GM21526 (cell line): ENCODE data around the gene MGARP.
A peak's percentile ranks its signal among the peaks of the same experiment; 100 is the strongest.
"Not testable (repeated sequence)": the region's sequence is repeated elsewhere in the genome, so short reads cannot be mapped to it uniquely, and the experiment has no call there.

ENCODE experiments used
- ATAC-seq: cut with Tn5 transposase; IDR thresholded peaks from one replicate; pipeline ENCODE4 v1.9.1; 2021; ENCODE audit warnings: moderate library complexity; ENCODE audit not compliant: unreplicated experiment, low FRiP score

The MGARP gene

DNA sequence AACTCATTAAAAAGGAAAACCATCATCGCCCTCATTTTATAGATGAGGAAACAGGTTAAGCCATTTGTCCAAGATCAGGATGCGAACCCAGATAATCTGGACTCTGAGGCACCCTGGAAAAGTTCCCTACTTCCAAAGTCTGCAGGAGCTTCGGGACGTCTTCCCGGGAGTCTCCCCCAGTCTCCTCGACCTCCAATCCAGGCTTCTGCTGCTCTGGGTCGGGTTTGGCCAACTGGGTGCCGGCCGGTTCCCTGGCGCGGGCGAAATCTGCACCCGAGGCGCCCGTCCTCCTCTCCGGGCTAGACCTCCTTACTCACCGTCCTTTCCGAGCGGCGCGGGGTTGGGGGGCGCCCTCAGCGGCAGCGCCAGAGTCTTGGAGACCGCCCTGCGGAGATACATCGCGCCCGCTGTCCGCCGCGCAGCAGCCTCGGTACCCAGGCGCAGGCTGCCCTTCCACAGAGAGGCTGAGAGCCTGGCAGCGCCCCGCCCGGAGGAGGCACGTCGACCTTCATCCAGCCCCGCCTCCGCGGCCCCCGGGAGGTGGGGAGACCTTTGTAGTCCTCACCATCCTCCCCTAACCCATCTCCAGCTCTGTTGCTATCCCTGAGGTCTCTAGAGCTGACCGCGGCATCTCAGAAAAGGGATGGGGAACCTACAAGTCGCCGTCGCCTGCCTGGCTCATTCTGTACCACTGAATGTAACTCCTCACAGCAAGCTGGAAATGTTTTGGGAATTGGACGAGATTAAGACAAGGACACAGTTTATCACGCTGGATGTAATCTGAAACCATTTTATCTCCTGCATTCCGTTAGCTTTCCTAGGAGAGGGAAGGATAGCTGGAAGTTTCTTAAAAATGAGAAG is at the start of gene MGARP:
Gene MGARP (minus strand): TSS at position 466 of the 861 bp plus-strand sequence. CDS start 67 bp downstream, at position 399.
- ATAC-seq = no peak

DNA sequence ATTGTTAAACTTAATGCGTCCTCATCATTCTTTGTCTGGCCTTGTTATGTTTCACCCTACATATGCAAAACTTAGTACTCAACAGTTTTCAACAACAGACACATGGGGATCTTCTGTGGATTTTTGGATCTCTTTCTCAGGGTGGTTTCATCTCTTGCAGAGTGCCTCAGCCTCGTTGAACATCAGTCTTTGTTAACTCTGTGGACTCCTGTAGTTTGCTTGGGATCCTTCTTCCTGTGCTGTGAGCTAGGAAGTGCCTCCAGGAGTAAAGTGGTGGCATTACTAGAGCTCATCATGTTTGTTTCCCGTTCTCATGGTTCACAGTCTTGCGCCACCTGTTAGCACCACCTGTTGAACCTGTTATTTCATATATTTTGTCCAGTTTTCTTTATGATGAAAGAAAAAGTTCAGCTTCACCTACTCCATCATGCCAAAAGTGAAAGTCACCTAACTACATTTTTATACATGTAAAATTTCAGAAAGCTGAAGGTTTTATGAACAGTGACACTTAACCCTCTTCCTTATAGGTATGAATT is 49.7 kb upstream of the MGARP start:
- ATAC-seq = no peak

DNA sequence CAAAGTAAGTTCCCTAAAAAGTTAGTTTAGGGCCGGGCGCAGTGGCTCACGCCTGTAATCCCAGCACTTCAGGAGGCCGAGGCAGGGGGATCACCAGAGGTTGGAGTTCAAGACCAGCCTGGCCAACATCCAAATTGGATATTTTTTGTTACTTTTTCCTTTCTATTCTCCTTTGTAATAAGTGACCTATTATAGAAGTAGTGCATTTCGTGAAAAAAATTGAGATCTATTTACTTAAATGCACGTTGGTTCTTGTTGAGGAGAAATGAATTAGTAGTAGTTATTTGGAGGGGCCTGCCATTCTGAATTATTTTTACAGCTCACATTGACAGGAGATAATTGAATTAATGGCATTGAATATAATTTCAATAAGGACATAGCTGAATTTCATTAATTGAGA is 44.6 kb upstream of the MGARP start:
- ATAC-seq = no peak

DNA sequence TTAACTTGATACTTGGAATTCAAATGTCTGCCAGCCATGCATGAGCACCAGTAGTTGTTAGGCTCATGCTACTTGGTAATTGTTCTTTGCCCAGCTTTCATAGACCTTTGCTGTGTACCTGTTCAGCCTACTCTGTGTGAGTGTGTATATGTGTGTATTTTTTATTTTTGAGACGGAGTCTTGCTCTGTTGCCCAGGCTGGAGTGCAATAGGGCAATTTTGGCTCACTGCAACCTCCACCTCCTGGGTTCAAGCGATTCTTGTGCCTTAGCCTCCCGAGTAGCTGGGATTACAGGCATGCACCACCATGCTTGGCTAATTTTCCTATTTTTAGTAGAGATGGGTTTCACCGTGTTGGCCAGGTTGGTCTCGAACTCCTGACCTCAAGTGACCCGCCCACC is 42.5 kb upstream of the MGARP start:
- not testable (repeated sequence) for ATAC-seq

DNA sequence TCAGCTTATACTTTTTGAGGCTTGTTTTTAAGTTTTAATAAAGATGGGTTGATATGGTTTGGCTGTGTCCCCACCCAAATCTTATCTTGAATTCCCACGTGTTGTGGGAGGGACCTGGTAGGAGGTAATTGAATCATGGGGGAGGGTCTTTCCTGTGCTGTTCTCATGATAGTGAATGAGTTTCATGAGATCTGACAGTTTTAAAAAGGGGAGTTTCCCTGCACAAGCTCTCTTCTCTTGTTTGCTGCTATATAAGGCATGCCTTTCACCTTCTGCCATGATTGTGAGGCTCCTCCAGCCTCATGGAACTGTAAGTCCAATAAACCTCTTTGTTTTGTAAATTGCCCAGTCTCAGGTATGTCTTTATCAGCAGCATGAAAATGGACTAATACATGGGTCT is 42.0 kb upstream of the MGARP start:
- ATAC-seq = not testable (repeated sequence)

DNA sequence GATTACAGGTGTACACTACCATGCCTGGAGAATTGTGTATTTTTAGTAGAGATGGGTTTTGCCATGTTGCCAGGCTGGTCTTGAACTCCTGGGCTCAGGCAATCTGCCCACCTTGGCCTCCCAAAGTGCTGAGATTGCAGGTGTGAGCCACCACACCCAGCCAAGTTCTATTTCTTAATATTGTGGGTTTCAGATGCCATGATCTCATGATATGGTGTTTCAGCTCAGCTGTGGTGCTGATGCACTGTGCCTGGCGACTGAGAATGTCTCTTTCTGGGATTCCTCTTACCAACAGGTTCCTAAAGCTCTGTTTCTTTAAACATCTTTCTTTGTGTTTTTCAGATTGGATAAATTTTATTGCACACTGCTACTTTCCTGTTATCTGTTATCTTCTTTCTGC is 39.5 kb upstream of the MGARP start:
- no peak for ATAC-seq

DNA sequence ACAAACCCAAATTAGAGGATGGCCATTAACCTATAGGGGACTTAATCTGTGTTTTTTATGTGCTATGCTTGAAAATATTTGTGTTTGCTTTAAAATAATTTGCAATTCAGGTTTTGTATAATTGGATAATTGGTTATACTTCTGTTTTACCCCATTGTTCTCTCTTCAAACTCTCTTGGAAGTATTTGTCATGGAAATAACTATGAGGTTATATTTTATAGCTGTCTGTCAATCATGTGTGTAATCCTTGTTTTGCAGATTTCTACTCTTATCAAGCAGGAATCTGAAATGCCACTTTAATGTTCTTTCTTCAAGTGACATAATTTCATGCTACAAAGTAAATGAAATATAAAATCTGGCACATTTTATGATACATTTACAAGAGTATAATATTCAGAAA is 37.6 kb upstream of the MGARP start:
- ATAC-seq = no peak

DNA sequence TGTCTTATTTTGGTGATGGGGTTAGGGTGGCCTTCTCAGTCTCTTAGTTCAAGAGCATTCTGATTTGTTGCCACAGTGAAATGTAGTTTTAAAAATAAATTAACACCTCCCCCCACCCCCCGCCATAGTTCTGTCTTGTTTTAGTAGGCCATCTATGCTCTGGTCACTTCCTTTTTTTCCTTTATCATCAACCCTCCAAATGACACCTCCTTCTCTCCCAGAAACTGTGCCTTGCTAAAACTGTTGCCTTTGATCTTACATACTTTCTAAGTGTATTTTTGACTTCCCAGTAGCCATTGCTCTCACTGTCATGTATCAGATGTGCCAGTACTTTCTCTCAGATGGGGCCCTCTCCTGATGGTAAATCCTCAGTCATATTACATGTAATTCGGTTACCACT is 36.7 kb upstream of the MGARP start:
- no peak for ATAC-seq

DNA sequence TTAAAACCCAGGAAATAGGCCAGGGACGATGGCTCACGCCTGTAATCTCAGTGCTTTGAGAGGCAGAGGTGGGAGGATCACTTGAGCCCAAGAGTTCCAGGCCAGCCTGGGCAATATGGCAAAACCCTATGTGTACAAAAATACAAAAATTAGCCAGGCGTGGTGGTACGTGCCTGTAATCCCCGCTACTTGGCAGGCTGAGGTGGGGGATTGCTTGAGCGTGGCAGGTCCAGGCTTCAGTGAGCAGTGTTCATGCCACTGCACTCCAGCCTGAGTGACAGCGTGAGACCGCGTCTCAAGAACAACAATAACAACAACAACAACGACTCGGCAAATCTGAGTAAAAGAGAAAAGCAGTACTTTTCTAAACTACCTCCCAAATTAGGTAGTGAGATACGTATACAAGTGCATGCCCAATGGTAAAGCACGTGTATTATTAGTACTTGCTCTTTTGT is 35.2 kb upstream of the MGARP start:
- ATAC-seq = no peak

DNA sequence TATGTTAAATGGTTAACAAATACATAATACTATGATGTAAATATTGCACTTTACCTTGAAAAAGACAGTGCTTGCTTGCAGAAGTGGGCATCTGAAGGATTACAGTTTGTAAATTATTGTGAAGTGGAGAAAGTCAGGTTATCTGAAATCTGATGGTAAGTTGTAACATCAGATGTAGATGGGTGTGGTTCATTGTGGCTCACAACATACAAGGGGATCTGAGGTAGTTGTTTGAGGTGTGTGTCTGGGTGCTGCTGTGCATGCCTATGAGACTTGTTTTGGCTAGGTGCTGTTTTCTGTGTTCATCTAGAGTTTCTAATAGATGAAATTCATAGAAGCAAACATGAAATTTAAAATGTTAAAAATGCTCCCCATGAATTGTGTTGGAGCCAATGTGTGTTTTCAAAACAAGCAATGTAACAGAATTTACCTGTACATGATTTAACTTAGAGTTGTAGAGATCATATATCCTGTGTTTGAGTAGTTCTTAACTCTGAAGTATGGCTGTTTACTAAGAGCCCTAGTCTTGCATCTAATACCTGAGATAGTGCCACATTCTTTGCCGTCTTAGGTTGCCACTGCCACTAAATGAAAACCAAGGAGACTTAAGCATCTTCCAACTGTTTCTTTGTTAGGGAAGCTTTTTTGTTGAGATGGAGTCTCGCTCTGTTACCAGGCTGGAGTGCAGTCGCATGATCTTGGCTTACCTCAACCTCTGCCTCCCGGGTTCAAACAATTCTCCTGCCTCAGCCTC is 34.2 kb upstream of the MGARP start:
- ATAC-seq = no peak

DNA sequence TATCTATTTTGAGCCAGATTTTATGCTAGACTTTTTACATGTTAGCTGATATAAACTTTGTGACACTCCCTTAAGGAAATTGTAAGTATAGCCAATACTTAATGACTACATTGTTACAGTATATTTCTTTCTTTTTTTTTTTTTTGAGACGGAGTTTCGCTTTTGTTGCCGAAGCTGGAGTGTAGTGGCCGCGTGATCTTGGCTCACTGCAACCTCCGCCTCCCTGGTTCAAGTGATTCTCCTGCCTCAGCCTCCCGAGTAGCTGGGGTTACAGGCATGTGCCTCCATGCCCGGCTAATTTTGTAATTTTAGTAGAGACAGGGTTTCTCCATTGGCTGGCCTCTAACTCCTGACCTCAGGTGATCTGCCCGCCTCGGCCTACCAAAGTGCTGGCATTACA is 33.4 kb upstream of the MGARP start:
- not testable (repeated sequence) for ATAC-seq

DNA sequence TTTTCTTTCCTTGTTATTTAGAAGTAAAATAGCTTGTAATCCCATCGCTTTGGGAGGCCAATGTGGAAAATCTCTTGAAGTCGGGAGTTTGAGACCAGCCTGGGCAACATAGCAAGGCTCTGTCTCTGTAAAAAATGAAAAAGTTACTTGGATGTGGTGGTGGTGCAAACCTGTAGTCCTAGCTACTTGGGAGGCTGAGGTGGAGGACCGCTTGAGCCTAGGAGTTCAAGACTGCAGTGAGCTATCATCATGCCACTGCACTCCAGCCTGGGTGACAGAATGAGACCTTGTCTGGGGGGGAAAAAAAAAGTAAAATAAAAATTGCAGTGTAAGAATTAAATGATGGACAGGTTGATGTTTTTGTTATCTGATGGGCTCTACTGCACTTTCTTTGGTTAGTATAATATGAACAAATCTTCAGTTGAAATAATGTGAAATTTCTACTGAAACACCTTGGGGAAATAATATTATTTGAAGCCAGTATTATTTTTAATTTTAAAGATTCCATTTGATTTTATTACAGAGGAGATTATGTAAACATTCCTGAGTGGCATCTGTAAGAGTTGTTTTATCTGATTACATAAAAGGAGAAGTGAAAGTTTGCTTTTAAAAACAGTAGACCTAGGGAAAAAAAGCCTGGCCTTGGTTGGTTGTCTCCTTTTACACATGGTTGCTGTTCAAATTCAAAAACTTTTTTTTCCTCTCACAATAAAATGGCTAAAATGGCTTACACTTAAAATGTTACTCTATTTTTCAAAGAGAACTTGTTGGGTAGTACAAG is 32.7 kb upstream of the MGARP start:
- ATAC-seq = no peak

DNA sequence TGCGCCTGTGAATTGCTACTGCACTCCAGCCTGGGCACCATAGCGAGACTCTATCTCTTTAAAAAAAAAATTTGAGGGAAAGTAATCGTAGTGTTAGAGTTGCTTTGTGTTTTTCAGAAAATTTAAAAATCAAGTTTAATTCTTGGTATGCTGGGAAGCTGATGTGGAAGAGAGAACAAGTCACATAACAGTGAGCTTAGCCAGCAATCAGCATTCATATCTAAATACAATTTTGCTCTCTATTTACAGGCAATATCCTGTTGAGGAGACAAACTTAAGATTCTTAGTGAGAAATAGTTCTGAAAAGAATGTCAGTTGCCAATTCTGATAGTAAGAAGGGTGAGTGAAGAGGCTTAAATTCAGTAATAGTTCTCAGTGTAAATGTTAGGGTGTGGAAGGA is 31.9 kb upstream of the MGARP start:
- no peak for ATAC-seq

DNA sequence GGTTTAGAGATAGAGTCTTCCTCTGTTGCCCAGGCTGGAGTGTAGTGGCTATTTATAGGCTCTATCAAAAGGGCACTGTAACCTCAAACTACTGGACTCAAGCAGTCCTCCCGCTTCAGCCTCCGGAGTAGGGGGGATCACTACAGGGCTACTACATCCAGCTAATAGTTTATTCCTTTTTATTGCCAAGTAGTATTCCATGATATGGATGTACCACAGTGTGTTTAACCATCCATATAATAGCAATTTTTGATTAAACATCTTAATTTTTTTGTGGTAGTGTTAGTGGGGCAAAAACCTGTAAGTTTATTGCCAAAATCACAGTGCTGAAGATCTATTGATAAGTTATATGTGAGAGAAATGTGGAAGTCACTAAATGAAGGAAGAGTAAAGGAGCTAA is 24.9 kb upstream of the MGARP start:
- no peak for ATAC-seq

DNA sequence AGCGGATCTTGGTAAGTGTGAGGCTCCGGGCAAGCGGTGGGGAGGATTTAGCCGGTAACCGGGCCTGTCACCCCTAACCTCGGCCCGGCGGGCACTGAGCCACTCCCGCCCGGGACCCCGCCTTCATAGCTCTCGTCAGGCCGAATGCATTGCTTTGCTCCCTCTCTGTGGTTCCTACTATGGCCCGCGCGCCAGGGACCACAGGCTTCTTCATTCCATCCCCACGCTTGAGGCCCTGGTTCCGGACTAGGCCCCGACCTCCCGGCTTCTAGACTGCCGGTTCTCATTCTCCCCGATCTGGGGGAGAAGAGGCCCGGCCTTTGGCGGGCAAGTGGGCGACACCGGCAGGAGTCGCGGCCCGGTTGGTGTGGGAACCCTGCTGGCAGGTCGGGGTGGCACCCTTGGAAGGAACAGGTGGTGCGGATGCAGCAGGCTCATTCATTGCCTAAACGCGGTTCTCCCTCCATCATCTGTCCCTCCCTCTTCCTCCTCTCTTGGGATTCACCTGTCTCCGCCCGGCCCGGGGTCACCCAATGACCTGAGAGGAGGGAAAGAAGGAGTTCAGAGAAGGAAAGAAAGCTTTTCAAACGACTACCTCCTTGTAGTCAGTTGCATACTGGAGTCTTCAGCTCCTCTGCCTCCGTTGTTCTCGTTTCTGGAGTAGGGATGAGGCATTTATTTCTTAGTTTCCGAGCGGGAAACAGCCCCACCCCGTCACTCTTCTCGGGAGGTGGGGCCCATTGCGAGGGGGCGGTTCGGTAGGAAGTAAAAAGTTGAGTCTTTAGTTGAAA is 22.0 kb upstream of the MGARP start, which contains the start of gene NDUFC1:
Gene NDUFC1 (minus strand): TSS at position 657 of the 791 bp plus-strand sequence. CDS start 6,679 bp downstream, outside the sequence.
- peak; percentile 35 for ATAC-seq

DNA sequence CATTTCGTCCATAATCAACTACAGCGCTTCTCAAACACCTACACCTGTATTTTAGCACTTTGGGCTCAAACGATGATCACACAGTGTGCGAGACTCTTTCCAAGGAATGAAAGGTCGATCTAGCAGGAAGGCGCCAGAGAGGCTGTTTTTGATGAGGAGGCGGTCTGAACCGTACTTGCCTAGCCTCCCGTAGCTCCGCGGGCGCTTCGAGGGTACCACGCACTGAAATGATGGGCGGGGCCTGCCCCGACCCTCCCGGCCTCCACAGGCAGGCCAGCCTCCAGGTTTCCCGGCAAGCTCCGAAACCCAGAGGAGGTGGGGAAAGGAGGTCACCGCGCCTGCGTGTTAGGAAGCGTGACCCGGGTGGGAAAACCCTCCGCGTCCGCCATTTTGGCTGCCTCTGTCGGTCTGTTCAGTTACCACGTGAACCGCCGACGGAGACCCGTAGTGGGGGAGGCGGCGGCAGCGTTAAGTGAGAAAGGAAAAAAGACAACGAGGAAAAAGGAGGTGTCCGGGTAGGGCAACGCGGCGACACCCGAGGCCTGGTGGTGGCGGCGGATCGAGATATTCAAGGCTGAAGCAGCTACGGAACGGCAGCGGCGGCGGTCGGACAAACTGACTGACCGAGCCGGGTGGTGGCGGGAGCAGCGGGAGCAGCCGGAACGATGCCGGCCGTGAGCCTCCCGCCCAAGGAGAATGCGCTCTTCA is 21.2 kb upstream of the MGARP start, which contains the start of gene NAA15:
Gene NAA15 (plus strand): TSS at position 393 of the 708 bp plus-strand sequence. CDS start 273 bp downstream, at position 666.
- peak; percentile 87 for ATAC-seq

DNA sequence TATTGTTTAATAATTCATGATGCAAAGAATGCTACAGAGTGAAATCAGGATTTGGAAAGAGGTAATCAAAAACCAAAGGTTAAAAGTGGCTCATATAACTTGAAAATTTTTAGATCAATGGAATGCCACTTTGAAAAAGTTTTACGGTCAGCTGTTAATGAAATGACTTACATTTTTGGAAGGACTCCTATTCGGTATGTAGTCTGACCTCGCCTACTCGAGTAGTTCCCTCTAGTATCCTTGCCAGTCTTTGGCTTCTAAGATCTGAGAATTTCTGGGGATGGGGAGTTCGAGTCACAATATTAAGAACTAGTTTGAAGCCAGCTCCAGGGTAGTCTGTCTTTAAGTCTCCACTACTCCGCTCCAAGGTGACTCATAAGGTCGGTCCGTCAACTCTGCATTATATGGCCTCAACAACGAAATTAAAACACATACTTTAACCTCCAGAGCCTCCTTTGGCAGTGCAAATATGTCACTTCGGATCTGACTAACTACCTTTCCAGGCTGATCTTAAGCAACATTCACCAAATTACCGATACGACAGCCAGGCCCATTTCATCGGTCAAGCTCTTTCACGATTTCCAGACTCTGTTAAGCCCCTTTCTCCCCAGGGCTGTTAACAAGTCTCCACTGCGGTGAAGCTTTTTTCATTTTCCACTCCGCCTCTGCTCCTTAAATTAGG is 20.5 kb upstream of the MGARP start:
- ATAC-seq = peak; percentile 9

DNA sequence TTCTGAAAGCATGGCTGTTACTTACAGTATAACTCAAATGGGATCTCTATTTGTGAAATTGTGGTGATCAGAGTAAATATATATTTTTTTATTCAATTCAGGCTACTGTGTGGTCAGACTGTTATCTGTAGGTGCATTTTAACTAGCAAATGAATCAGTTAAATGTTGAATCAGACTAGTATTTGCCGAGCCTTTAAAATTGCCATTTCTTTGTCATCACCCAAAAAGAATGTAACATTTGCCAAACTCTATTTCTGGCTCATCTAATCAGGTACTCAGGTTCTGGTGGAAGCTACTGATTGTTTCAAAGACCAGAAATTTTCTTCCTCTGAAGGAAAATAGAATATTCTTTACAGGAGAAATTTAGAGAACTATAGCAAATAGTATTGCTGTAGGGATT is 19.5 kb upstream of the MGARP start:
- ATAC-seq = no peak
